NT2/D1 (cell line): Measurements from ENCODE around the gene ATF7.

ENCODE experiments used
- SUZ12 ChIP-seq: IDR thresholded peaks from 2 replicates; pipeline ENCODE4 v1.6.1; 2011; ENCODE audit not compliant: insufficient read length, insufficient read depth; ENCODE audit errors: extremely low read depth
- YY1 ChIP-seq: IDR thresholded peaks from 2 replicates; pipeline ENCODE4 v1.6.1; 2011; ENCODE audit not compliant: insufficient read length, insufficient read depth
- ZNF274 ChIP-seq: IDR thresholded peaks from 2 replicates; pipeline ENCODE4 v1.6.1; 2011; ENCODE audit warnings: mild to moderate bottlenecking, low read depth, low read length

DNA sequence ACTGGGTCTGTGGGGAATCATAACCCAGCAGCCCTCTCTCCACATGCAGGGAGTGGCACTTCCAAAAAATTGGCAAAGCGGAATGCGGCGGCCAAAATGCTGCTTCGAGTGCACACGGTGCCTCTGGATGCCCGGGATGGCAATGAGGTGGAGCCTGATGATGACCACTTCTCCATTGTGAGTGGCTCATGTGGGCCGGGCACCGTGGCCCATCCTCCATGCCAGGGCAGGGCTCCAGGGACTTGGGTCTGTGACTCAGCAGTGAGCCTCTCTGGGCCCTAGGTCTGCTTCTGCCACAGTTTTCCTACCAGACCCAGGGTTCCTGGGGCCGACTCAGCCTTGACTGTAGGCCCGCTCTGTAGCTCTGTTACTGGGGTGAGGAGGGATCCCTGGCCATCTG lies 121.1 kb downstream of the ATF7 start:
- TF ChIP-seq YY1 (no peak), ZNF274 (no peak), SUZ12 (no peak)
